ENCODE measurements around the gene PEX12.

GRCh38 chr17:35536664-35537171, 41.7 kb downstream of the PEX12 start:
- peak; percentile 38; the same call in 1 of the 2 replicates for TF ChIP-seq POLR2A (IDR thresholded peaks at IDR 0.05; ENCODE audit: low read depth, low read length)
- TF ChIP-seq TAF1 (IDR thresholded peaks at IDR 0.05; ENCODE audit: borderline replicate concordance, low read depth, low read length), result no peak
- TF ChIP-seq POLR2AphosphoS5 (IDR thresholded peaks at IDR 0.05; ENCODE audit: low read depth, low read length), result no peak; the same call in 1 of the 2 replicates
